Measurements from ENCODE around the gene CYP3A5.

Gene CYP3A5

DNA sequence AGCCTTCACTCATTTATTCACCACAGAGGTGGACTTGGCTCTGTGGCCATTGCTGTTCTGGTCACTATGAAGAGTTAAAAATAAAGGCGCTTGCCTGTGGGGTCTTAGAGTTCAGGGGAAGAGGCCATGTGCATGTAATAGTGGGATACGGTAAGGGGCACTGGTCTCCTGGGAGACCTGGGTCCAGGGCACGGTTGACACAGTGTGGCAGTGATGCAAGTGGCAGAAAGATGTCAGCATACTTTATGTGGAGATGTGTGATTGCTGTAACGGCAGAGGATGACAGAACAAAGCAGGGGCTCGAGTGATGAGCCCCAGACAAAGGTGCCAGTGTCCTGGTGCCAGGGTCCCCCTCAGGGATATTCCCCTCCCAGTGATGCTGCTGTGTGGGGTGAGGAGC is 54.5 kb downstream of the CYP3A5 start:
- TF ChIP-seq GATA2 (IDR thresholded peaks at IDR 0.05; ENCODE audit: low read depth, low read length) (no peak), GATA3 (IDR thresholded peaks at IDR 0.05; ENCODE audit: low read depth, low read length) (no peak)

DNA sequence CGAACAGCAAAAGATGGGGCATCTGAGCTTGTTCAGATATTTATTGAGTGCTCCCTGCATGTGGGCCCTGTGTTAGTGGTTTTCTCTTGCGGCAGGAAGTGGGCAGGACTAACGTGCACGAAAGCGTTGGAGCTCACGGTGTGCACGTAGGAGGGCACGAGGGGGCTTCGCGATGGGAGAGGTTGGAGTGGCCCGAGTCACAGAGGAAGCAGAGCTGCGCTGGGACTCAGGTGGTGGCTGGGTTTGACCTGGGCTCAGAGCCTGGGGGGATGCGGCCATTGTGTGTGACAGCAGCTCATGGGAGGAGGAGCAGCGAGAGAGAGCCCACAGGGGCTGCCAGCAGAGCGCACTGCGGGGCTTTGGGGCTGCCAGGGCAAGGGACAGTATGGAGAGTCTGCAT is 55.3 kb downstream of the CYP3A5 start:
- TF ChIP-seq GATA2 (IDR thresholded peaks at IDR 0.05; ENCODE audit: low read depth, low read length) (no peak), GATA3 (IDR thresholded peaks at IDR 0.05; ENCODE audit: low read depth, low read length) (no peak)

DNA sequence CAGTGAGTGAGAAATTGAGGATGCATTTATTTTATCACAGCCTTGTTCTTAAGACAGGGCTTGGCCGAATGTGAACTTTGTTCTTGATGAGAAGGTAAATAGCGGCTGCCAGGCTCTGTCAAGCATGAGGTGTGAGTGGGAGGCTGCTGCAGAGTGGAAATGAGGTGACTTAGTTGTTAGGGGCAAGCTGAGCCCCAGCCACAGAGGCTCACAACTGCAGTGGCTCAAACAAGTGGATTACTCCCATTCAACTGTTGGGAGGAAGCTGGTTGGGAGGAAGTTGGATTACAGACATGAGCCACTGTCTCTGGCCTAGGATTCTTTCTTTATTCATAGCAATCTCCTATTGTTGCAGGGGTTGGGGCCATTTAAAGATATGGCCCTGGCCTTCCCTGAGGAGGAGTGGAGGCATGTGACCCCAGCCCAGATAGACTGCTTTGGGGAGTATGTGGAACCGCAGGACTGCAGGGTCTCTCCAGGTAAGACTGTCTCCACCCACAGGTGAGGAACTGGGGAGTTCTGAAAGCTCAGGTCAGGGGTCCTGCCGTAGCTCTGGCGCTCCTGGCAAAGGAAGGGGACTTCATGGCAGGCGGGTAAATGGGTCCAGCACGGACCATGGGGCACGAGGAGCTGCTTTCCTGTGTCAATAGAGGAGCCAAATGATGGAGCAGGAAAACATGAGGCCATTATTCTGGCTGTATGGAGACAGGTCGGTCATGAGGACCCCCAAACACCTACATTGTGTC is 55.9 kb downstream of the CYP3A5 start:
- no peak for TF ChIP-seq GATA2 (IDR thresholded peaks at IDR 0.05; ENCODE audit: low read depth, low read length)
- TF ChIP-seq GATA3 (IDR thresholded peaks at IDR 0.05; ENCODE audit: low read depth, low read length) = no peak

DNA sequence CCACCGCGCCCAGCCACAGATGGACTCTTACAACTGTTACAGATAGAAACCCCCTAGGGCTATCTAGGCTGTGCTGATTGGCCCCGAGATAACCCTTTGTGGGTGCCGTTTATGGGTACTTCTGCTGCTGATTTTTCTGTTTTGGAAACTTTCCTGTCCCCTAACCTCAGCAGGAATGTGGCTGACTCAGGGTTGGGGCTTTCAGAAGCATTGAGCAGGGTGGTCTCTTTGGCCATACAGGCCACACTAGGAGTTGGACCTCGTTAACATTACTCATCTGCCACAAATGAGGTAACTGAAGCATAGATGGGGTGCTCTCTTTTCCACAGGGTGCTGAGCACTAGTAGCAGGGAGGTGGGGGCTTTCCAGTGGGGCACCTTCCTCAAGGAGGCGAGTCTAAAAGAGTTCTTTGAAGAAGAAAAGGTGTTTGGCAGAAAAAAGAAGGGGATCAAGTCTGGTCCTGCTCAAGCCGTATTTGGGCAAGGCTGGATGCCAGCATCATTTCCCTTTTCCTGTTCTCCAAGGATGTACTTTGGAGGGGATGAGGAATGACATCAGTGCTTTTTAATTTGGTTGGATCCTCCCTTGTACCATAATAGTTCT is 56.6 kb downstream of the CYP3A5 start:
- TF ChIP-seq GATA3 (IDR thresholded peaks at IDR 0.05; ENCODE audit: low read depth, low read length) (no peak), GATA2 (IDR thresholded peaks at IDR 0.05; ENCODE audit: low read depth, low read length) (no peak)

DNA sequence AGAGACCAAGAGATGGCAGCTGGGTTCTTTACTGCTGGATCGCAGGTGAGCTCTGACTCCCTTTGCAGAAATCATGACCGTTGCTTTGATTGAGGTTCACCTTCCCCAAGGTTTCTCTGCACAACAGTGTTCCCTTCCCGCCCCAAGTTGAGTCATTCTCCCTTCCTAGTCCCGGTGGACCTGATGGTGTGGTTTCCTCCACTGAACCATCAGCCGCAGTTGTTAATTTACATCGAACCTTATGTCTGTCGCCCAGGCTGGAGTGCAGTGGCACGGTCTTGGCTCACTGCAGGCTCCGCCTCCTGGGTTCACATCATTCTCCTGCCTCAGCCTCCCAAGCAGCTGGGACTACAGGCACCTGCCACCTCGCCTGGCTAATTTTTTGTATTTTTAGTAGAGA is 57.2 kb downstream of the CYP3A5 start:
- no peak for TF ChIP-seq GATA2 (IDR thresholded peaks at IDR 0.05; ENCODE audit: low read depth, low read length)
- TF ChIP-seq GATA3 (IDR thresholded peaks at IDR 0.05; ENCODE audit: low read depth, low read length) = no peak

DNA sequence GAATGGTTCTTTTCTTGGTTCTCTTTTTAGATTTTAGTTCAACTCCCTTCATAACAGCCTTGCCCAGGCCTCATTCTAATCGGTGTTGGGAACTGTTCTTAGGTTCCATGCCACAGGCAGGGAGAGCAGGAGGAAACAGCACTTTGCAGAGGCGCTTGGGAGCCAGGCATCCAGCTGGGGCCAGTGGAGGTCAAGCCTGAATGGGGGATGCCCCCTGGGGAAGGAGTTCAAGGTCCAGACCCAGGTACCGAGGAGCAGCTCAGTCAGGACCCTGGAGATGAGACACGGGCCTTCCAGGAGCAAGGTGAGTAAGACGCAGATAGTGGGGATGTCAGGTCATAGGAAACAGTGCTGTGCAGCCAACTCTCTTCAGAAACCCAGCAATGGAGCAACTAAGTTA is 58.5 kb downstream of the CYP3A5 start:
- TF ChIP-seq GATA2 (IDR thresholded peaks at IDR 0.05; ENCODE audit: low read depth, low read length) (no peak), GATA3 (IDR thresholded peaks at IDR 0.05; ENCODE audit: low read depth, low read length) (no peak)

DNA sequence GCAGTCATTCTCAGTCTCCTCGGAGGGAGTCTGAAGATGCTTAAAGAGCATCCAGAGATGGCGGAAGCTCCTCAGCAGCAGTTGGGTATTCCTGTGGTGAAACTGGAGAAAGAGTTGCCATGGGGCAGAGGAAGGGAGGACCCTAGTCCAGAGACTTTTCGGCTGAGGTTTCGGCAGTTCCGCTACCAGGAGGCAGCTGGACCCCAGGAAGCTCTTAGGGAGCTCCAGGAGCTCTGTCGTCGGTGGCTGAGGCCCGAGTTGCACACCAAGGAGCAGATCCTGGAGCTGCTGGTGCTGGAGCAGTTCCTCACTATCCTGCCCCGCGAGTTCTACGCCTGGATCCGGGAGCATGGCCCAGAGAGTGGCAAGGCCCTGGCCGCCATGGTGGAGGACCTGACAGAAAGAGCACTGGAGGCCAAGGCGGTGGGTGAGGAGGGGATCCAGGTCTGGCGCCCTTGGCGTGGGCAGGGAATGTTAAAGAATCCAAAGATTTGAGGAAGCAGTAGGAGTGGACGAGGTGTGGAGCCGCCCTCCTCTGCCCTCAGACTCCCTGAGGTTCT is 60.1 kb downstream of the CYP3A5 start:
- TF ChIP-seq GATA3 (IDR thresholded peaks at IDR 0.05; ENCODE audit: low read depth, low read length) (no peak), GATA2 (IDR thresholded peaks at IDR 0.05; ENCODE audit: low read depth, low read length) (no peak)

DNA sequence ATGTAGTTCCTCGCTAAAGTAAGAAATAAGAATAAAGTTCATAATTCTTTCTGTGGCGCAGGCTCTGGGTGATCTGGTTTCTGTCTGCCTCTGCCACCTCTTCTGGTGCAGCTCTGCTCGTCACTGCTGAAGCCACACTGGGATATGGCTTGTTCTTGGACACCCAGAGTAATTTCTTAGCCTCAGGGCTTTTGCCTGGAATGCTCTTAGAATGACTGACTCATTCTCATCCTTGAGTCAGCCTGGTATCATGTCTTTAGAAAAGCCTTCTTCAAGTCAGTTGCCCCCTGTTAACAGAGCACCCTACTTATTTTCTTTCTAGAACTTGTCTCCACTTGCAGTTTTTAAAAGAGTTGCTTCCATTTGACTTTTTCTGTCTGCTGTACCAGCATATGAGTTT is 61.1 kb downstream of the CYP3A5 start:
- no peak for TF ChIP-seq GATA3 (IDR thresholded peaks at IDR 0.05; ENCODE audit: low read depth, low read length)
- TF ChIP-seq GATA2 (IDR thresholded peaks at IDR 0.05; ENCODE audit: low read depth, low read length) = no peak

DNA sequence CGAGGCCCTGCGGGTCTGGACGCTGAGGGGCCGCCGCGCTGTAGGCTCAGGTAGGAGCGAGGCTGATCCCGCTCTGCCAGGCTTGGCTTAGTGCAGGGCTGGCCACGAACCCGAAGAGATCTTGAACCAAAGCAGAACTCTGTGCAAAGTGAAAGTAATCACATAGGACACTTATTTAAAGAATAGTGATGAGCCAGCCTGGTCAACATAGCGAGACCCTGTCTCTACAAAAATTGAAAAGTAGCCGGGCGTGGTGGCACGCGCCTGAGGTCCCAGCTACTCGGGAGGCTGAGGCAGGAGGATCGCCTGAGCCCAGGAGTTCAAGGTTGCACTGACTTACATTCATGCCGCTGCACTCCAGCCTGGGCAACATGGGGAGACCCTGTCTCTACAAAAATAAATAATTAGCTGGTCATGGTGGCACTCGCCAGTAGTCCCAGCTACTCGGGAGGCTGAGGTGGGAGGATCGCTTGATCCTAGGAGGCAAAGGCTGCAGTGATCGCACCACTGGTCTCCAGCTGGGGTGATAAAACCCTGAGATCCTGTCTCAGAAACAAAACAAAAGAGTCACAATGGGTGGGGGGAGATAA is 62.5 kb downstream of the CYP3A5 start:
- TF ChIP-seq GATA2 (IDR thresholded peaks at IDR 0.05; ENCODE audit: low read depth, low read length) (no peak), GATA3 (IDR thresholded peaks at IDR 0.05; ENCODE audit: low read depth, low read length) (no peak)

DNA sequence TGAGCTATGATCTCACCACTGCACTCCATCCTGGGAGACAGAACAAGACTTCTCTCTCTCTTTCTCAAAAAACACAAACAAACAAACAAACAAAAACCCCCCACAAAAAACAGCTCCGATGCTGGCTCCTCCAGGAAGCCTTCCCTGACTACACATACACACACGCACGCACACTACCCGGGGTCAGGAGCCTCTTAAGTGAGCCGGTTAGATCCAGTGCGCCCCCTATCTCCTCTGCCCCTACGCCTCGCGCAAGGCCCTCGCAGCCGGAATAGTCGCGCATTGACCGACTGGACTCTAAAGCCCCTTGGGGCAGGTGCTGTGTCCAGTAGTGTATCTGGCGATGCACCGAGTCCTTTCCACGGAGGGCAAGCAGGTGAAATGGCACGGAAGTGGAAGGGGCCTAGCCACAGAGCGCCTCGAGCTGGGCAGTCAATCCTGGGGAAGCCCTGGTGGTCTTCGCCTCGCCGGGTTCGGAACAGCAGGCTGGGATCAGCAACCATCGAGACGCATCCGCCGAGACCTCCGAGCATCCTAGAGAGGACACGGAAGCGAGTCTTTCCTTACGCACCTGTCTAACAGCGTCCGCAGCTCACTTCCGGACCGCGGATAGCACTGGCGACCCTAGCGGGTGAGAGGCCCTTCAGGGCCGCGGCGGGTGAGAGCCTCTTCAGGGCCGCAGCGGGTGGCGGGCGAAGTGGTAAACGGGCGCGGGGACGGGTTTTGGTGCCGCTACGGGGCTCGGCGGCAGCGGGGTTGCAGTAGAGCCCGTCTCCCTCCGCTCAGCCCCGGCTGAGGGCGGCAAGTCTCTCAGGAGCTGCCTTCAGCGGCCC is 63.2 kb downstream of the CYP3A5 start, which contains the start of gene ZSCAN25:
Gene ZSCAN25, plus strand, starts transcription at position 588 of the 833 bp plus-strand sequence. CDS start 2,661 bp downstream, outside the sequence.
- TF ChIP-seq GATA2 (IDR thresholded peaks at IDR 0.05; ENCODE audit: low read depth, low read length) = no peak
- TF ChIP-seq GATA3 (IDR thresholded peaks at IDR 0.05; ENCODE audit: low read depth, low read length) = no peak

DNA sequence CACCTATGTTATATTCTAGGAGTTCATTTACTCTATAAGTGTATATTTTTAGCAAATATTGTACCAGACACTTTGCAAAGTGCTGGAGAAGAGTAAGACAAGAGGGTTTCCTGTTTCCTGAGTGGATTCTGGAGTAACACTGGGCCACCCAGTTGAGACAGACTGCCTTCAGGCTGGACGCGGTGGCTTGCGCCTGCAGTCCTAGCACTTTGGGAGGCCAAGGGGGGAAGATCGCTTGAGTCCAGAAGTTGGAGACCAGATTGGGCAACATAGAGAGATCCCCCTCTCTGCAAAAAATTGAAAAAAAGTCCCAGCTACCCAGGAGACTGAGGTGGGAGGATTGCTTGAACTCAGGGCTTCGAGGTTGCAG is 63.8 kb downstream of the CYP3A5 start:
- TF ChIP-seq GATA2 (IDR thresholded peaks at IDR 0.05; ENCODE audit: low read depth, low read length) (no peak), GATA3 (IDR thresholded peaks at IDR 0.05; ENCODE audit: low read depth, low read length) (no peak)

DNA sequence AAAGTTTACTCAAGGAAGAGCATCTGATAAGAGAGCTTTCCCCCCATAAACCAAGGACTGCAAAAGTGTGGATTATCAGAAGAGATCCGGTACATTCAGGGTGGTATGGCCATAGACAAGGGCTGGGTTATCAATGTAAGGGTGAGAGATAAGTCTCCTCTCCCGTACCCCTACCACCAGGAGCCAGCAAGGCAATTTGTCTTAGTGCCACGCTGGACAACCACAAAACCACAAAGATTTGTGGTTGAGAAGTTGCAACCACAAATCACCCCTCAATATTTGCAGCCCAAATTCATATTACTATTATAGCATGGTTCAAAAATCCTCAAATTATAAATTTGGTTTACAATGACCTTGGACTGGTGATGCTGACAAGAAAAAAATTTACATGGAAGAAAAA is 65.3 kb downstream of the CYP3A5 start:
- no peak for TF ChIP-seq GATA3 (IDR thresholded peaks at IDR 0.05; ENCODE audit: low read depth, low read length)
- TF ChIP-seq GATA2 (IDR thresholded peaks at IDR 0.05; ENCODE audit: low read depth, low read length) = no peak

DNA sequence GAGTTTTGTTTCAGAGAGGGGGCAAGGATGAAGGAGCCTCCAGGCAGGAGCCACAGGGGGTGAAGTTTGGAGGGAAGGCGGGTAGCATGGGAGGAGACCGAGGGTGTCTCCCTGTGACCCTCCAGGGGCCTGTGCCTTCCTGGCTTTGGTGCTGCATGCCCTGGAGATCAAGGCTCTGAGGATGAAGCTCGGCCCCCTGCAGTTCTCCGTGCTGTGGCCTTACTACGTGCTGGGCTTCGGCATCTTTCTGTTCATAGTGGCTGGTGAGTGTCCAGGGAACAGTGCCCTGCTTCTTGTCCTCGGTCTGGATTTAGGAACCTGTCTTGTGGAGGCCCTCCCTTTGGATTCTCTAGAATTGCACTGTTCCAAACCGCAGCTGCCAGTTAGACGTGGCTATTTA is 72.2 kb downstream of the CYP3A5 start:
- TF ChIP-seq GATA3 (IDR thresholded peaks at IDR 0.05; ENCODE audit: low read depth, low read length) = no peak
- no peak for TF ChIP-seq GATA2 (IDR thresholded peaks at IDR 0.05; ENCODE audit: low read depth, low read length)

DNA sequence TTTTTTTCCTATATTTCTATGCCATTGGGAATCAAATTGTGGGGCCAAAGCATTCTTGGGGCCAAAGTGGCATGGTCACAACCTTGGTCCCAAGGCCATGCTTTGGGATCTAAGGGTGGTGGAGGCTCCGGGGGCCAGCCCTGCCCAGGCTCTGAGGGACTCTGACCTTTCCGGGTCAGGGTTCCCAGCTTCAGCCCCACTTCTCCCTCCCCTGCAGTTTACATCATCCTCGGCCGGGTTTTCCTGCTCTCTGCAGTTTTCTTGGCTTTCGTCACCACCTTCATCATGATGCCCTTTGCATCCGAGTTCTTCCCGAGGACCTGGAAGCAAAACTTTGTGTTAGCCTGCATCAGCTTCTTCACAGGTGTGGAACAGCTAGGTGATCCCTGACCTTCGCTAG is 73.3 kb downstream of the CYP3A5 start:
- TF ChIP-seq GATA2 (IDR thresholded peaks at IDR 0.05; ENCODE audit: low read depth, low read length) = no peak
- no peak for TF ChIP-seq GATA3 (IDR thresholded peaks at IDR 0.05; ENCODE audit: low read depth, low read length)
